Stimulated activated CD8-positive, alpha-beta memory T cell treated with anti-CD3 and anti-CD28 coated beads, Interleukin-15, amount 100 ng/mL, for 1 hour (primary cell): ENCODE results near the gene ZNF626.
"Not testable (repeated sequence)": the region's sequence is repeated elsewhere in the genome, so short reads cannot be mapped to it uniquely, and the experiment has no call there.

ENCODE experiments used
- DNase-seq: peaks from one replicate; pipeline ENCODE4 v3.0.0-alpha.2; 2020; ENCODE audit warnings: low read depth

ZNF626 gene

DNA sequence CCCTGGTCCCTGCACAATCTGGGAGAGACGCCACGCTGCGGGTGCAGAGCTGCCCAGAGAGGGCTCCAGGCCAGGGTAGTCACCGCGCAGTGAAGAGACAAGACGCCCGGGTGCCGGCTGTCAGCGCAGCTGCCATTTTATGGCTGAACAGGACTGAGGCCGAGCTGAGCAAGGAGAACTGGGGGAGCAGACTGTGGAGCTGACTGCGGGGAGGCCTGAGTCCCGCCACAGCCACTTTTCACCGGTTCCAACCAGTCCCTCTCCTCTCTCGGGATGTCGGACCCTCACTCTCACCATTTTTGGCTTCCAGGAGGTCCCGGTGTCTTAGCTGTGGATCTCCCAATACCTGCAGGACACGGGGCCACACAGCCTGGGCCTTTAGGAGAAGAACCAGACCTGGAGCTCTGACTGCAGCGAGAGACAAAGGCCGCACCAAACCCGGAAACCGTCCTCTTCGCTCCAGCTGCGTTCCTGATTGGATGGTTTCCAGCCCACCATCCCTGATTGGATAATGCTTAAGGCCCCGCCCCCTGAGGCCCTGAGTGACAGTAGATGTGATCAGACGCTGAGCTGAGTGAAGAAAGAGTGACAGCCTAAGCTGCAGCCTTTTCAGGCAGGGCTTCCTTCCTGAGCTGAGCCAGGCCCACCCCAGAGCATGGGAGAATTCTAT is at the start of gene ZNF626:
Gene ZNF626 (minus strand): TSS at position 422 of the 670 bp plus-strand sequence. CDS start 125 bp downstream, at position 297.
- peak; percentile 80 for DNase-seq

DNA sequence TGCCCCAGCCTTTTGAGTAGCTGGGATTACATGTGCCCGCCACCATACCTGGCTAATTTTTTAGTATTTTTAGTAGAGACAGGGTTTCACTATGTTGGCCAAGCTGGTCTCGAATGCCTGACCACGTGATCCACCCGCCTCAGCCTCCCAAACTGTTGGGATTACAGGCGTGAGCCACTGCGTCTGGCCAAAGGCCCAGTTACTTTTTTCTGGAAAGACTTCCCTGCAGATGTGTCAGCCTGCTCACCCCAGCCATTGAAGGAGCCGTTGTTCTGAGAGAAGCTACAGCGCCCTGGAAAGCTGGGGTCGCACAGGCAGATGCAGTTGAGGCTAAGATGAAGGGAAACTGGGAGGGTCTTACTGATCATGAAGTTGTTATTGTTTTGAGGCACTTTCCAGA is 7.9 kb upstream of the ZNF626 start:
- DNase-seq, result no peak

DNA sequence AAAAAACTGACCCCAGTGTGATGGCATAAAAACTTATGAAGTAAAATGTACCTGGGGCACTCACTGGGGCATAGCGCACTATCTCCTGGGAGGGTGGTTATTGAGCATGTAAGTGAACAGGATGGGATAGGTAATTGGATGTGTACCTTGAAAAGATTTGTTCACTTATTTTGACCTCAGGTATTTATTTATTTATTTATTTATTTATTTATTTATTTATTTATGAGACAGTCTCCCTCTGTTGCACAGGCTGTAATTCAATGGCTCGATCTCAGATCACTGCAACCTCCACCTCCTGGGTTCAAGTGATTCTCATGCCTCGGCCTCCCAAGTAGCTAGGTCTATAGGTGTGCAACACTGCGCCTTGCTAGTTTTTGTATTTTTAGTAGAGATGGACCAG is 5.9 kb upstream of the ZNF626 start:
- no peak for DNase-seq

DNA sequence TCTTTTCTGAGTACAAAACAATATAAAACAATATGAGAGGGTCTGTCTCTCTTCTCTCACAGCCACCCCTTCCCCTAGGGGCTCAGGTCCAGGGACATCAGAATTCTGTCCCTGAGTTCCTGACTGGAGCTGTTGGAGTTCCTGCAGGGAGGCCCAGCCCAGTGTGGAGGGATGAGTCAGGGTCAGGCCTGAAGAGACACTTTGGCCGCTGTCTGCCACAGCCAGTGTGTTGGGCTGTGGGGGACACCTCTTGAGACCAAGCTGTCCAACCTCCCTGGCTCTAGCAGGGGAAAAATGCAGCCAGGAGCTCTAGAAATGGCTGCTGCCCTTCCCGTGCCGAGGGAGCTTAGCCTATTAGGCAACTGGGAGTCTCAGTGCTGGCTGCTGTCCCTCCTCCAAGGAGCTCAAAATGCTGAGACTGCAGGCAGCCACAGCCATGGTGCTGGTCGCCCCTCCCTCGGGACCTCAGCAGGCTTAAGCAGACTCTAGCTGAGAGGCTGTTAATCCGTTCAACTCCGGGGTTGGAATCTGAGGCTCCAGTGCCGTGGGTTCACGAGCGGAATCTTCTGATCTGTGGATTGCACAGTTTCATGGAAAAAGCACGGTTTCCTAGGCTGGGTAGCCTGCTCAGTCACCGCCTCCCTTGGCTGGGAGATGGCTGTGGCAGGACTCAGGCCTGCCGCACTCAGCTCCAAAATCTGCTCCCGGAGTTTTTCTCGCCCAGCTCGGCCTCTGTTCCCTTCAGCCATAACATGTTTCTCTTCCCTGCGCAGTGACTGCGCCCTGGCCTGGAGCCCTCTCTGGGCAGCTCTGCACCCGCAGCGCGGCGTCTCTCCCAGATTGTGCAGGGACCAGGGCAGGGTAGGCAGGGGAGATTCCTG is 3.8 kb upstream of the ZNF626 start:
- DNase-seq, result no peak

DNA sequence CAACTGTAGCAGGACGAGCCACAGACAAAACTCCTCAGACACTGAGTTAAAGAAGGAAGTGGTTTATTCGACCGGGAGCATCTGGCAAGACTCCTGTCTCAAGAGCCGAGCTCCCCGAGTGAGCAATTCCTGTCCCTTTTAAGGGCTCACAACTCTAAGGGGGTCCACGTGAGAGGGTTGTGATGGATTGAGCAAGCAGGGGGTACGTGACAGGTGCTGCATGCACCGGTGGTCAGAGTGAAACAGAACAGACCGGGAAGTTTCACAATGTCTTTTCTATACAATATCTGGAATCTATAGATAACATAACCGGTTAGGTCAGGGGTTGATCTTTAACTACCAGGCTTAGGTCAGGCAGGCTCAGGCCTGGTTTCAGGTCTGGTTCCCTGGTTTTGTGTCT is 3.1 kb upstream of the ZNF626 start:
- not testable (repeated sequence) for DNase-seq

DNA sequence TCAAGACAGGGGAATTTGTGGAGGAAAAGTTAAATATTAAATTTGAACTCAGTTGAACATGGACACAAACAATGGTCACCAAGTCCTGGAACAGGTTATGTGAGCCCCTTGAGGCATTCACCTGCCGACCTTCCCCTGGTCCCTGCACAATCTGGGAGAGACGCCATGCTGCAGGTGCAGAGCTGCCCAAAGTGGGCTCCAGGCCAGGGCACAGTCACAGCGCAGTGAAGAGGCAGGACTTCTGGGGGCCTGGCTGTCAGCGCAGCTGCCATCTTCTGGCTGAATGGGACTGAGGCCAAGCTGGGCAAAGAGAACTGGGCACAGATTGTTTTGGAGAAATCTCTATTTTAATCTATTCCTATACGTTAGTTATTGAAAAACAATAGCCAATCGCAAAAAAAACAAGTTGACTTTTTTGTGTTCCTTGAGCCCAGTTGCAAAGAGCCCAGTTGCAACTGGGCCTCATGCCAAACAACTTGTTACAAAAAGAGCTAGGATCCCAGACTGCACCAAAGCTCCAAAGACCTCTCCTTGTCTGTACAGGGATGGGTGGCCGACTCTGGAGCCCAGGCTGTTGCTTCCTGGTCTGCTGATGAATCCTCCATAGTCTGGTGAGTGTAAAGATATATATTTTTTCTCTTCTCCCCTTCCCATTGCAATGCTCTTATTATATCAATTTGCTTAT is 1.2 kb upstream of the ZNF626 start:
- no peak for DNase-seq

DNA sequence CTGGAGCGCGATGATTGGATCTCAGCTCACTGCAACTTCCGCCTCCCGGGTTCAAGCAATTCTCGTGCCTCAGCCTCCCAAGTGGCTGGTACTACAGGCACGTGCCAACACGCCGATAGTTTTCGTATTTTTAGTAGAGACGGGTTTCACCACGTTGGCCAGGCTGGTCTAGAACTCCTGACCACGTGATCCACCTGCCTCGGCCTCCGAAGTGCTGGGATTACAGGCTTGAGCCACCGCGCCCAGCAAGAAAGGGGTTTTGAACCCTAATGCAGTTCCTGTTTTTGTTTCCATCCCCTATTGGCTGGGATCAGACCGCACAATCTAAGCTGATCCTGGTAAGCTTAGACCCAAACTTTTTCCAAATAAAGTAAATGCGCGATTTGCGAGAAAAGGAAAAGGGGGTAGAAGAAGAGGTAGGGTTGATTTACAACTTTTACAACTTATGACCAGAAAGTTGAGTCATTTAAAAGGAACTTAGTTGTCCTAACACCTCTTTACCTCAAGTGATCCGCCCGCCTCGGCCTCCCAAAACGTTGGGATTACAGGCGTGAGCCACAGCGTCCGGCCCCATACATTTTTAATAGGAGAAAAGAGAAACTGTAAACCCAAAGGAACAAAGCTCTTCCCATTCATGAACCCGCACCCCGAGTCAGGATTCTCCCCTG is 764 bp downstream of the ZNF626 start:
- DNase-seq, result no peak

DNA sequence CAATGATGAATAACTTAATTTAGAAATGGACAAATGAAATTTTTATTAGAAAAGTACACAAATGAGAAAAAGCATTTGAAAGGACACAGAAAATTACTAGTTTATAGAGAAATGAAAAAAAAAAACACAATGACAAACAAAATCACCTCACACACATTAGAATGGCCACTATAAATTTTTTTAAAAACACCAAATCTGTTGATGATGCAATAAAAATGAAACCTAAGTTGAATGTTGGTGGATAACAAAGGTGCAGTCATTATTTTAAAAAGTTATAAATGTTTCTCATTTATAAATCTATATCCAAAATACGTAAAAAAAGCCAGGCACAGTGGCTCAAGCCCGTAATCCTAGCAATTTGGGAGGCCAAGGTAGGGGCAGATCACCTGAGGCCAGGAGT is 20.8 kb downstream of the ZNF626 start:
- DNase-seq, result no peak

DNA sequence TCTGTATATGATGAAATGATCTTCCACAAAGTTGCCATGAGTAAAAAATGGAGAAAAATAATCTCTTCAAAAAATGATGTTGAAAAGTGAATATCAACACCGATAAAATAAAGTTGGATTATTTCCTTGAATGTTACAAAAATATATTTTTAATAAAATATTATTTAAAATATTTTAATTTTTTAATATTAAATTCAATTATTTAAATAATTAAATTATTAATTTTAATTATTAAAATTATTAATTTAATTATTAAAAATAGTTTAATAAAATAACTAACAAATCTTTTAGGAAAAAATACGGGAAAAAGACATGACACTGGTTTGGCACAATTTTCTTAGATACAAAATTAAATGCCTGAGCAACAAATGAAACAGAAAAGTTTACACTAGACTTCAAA is 21.3 kb downstream of the ZNF626 start:
- no peak for DNase-seq

DNA sequence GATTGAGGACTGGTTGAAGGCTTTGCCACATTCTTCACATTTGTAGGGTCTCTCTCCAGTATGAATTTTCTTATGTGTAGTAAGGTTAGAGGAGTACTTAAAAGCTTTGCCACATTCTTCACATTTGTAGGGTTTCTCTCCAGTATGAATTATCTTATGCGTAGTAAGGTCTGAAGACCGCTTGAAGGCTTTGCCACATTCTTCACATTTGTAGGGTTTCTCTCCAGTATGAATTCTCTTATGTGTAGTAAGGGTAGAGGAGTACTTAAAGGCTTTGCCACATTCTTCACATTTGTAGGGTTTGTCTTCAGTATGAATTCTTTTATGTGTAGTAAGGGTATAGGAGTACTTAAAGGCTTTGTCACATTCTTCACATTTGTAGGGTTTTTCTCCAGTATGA is 36.8 kb downstream of the ZNF626 start:
- not testable (repeated sequence) for DNase-seq

DNA sequence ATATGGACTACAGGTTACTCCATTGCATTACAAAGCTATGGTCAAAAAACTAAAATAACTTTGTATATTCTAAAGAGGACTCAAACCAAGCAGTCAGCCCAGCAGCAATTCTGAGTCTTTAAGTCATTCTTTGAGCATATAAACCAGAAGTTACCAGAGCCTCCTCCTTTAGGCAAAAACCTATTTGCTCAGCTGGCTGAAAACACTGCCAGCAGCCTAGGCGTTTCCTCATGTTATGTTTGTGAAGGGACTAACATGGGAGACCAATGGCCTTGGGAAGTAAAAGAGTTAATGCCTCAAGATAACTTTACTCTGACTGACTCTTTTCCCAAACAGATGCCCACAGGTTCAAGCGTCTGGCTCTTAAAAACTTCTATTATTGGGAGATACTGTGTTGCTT is 45.3 kb downstream of the ZNF626 start:
- no peak for DNase-seq

DNA sequence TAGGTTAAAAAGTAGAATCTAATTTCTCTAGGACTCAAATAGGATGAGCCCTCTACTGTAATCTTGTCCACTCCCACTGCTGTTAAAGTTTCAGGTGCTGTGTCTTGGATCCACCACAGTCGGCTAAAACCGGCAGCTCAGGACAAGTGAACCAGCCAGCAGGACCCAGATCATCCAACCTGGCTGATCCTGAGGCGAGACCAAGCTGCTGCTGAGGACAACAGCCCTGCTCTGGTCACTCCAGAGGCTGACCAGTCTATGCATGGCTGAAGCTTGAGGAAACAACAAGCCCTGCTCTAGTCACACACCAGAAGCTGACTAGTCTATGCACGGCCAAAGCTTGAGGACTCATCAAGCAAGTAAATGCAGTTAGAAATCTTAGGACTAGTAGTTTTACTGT is 46.4 kb downstream of the ZNF626 start:
- not testable (repeated sequence) for DNase-seq

DNA sequence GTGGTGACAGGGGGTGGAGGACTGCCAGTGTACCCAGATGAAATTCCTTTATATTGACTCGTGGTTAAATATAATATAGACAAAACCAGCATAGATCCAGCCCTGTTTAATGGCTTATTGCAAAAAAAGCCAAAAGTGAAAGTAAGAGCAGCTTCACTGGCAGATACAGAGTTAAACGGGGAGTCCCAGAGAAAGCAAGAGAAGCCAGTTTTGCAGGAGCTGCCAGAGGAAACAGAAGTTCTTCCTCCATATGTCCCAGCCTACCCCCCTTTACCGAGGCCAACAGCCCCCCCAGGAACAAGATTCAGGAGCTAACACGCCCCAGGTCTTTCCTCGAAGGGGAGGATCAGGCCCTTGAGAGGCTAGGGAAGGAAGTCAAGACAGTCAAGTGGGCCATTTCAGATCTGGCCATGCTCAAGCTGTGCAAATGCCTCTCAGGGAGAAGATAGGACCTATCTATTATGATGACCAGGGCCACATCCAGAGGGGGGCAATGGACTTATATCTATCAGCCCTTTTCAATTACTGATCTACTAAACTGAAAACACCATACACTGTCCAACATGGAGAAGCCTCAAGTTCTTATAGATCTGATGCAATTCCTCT is 48.6 kb downstream of the ZNF626 start:
- no peak for DNase-seq

DNA sequence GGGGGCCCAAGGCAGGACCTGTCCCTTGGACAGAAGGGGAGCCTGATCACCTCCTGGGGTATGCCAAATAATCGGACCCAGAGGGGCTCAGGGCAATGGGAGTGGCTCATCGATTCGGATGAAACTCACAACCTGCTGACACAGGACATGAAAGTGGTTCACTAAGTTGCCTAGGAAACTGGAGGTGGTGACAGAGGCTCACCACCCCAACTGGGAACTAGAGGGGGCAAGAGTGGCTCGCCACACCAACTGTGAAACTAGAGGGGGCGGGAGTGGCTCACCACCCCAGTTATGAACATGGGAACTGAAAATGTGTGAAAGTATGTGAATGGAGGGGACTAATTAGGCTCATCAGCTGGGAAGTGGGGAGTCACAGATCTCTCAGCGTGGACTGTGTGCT is 49.5 kb downstream of the ZNF626 start:
- no peak for DNase-seq

DNA sequence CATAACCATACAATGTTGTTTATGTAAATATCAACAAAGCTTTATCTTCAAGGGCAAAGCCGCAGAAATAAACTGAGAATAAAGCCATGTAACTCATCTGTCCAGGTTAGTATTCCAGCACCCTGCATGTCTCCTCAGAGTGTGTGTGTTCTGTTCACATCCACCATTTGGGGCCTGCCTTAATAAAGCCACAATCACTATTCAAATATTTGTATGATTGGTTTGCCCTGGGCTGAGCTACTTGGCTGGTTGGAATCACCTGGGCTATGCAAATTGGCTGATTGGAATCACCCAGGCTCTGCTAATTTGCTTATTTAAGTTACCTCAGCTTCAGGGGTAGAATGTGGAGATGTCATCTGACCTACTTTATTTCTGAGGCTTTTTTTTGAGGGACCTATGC is 53.4 kb downstream of the ZNF626 start:
- DNase-seq, result no peak
